Neural progenitor cell (in vitro differentiated cells): ENCODE data around the gene ASGR1. TPM values are rescaled to one million over a fixed set of nuclear protein-coding genes. Genes with fewer than 3 reads are reported as not detected.
"Not testable (repeated sequence)": the region's sequence is repeated elsewhere in the genome, so short reads cannot be mapped to it uniquely, and the experiment has no call there.

Source experiments
- DNase-seq: peaks from one replicate; pipeline ENCODE4 v3.0.0-alpha.2; 2016; ENCODE audit warnings: low spot score
- H2AFZ ChIP-seq: fragments of 200-600 bp; sonication (generic); replicated peaks from 2 replicates; pipeline ENCODE4 v1.6.1; 2016; ENCODE audit warnings: antibody characterized with exemption
- H3F3A ChIP-seq: fragments of 200-600 bp; sonication (generic); 2 replicates; pipeline ENCODE4 v1.6.1; 2016; ENCODE audit warnings: antibody characterized with exemption, low read depth
- H3K27ac ChIP-seq: fragments of 200-600 bp; sonication (generic); 2 replicates; pipeline ENCODE4 v1.5.1; 2016; ENCODE audit warnings: mild to moderate bottlenecking
- H3K27me3 ChIP-seq: fragments of 200-600 bp; sonication (generic); 2 replicates; pipeline ENCODE4 v1.6.1; 2016; ENCODE audit warnings: mild to moderate bottlenecking, moderate library complexity
- H3K36me3 ChIP-seq: fragments of 200-600 bp; sonication (generic); 2 replicates; pipeline ENCODE4 v1.5.1; 2016
- H3K4me1 ChIP-seq: fragments of 200-600 bp; sonication (generic); 2 replicates; pipeline ENCODE4 v1.6.1; 2016; ENCODE audit warnings: mixed run types
- H3K4me2 ChIP-seq: fragments of 200-600 bp; sonication (generic); 2 replicates; pipeline ENCODE4 v1.6.1; 2016
- H3K4me3 ChIP-seq: fragments of 200-600 bp; sonication (generic); 2 replicates; pipeline ENCODE4 v1.5.1; 2016
- H3K79me2 ChIP-seq: fragments of 200-600 bp; sonication (generic); 2 replicates; pipeline ENCODE4 v1.6.1; 2016; ENCODE audit warnings: low read depth
- H3K9ac ChIP-seq: fragments of 200-600 bp; sonication (generic); 2 replicates; pipeline ENCODE4 v1.6.1; 2016
- H3K9me3 ChIP-seq: fragments of 200-600 bp; sonication (generic); 2 replicates; pipeline ENCODE4 v1.5.1; 2016; ENCODE audit warnings: low read depth
- H4K20me1 ChIP-seq: fragments of 200-600 bp; sonication (generic); 2 replicates; pipeline ENCODE4 v1.6.1; 2016; ENCODE audit warnings: low read depth
- H3K27ac Mint-ChIP-seq: 3 replicates; pipeline ENCODE4 v1.8.0; 2021; ENCODE audit warnings: mixed read lengths
- H3K27me3 Mint-ChIP-seq: 2 replicates; pipeline ENCODE4 v1.8.0; 2022; ENCODE audit warnings: low read depth, mild to moderate bottlenecking, inconsistent platforms, moderate library complexity, mixed read lengths; ENCODE audit not compliant: insufficient read depth
- H3K36me3 Mint-ChIP-seq: 3 replicates; pipeline ENCODE4 v1.8.0; 2021; ENCODE audit warnings: mixed read lengths
- H3K4me1 Mint-ChIP-seq: 3 replicates; pipeline ENCODE4 v1.8.0; 2021; ENCODE audit warnings: mixed read lengths
- H3K4me3 Mint-ChIP-seq: 3 replicates; pipeline ENCODE4 v1.8.0; 2021; ENCODE audit warnings: mild to moderate bottlenecking, moderate library complexity, mixed read lengths
- H3K9me3 Mint-ChIP-seq: 3 replicates; pipeline ENCODE4 v1.8.0; 2020; ENCODE audit warnings: mixed read lengths
- CTCF ChIP-seq: fragments of 200-600 bp; sonication (generic); IDR thresholded peaks from 2 replicates; pipeline ENCODE4 v1.5.1; 2017; ENCODE audit warnings: antibody characterized with exemption, mild to moderate bottlenecking
- EZH2 ChIP-seq: fragments of 200-600 bp; sonication (generic); IDR thresholded peaks from 2 replicates; pipeline ENCODE4 v1.6.1; 2017; ENCODE audit warnings: antibody characterized with exemption, mild to moderate bottlenecking, moderate library complexity
- EZH2phosphoT487 ChIP-seq: fragments of 200-600 bp; sonication (generic); IDR thresholded peaks from 2 replicates; pipeline ENCODE4 v1.6.1; 2017; ENCODE audit warnings: antibody characterized with exemption
- total RNA-seq: library from RNA; depleted of rRNA; stranded (reverse); fragments of >200 nt; gene quantifications from 2 replicates; pipeline ENCODE4 v1.2.3, GENCODE V29; 2015; ENCODE audit warnings: low replicate concordance

ASGR1 gene
- total RNA-seq, 1 donor from 2014 or later: 3.1 TPM

- peaks cover 3% of the 10 kb centered on the region for H3K4me1 Mint-ChIP-seq
- Histone ChIP-seq H3K4me1 (no peaks in the 10 kb centered on the region), H3K36me3 (no peaks in the 10 kb centered on the region), H2AFZ (no peak overlapping the region), H3K4me2 (no peak overlapping the region), H4K20me1 (no peaks in the 10 kb centered on the region), H3K9ac (no peak overlapping the region), H3F3A (no peaks in the 10 kb centered on the region), H3K27me3 (no peaks in the 10 kb centered on the region), H3K4me3 (no peak overlapping the region), H3K79me2 (no peaks in the 10 kb centered on the region), H3K27ac (no peak overlapping the region), H3K9me3 (no peaks in the 10 kb centered on the region)
- H3K4me3 Mint-ChIP-seq: no peak overlapping the region
- peaks cover 8% of the 10 kb centered on the region for H3K27me3 Mint-ChIP-seq
- DNase-seq: no peak
- peaks cover 4% of the 10 kb centered on the region for H3K36me3 Mint-ChIP-seq
- H3K27ac Mint-ChIP-seq: no peak overlapping the region
- H3K9me3 Mint-ChIP-seq: peaks cover 15% of the 10 kb centered on the region
- TF ChIP-seq EZH2phosphoT487 (no peak), EZH2 (no peak), CTCF (no peak)
Observed at GRCh38 chr17:7167832-7168231, 11.3 kb downstream of the ASGR1 start.

- peaks cover 4% of the 10 kb centered on the region for H3K36me3 Mint-ChIP-seq
- Histone ChIP-seq H3K27ac (no peak overlapping the region), H3K4me2 (no peak overlapping the region), H4K20me1 (no peaks in the 10 kb centered on the region), H3K4me1 (no peaks in the 10 kb centered on the region), H3K79me2 (no peaks in the 10 kb centered on the region), H3K9me3 (no peaks in the 10 kb centered on the region), H3F3A (no peaks in the 10 kb centered on the region), H3K9ac (no peak overlapping the region), H3K36me3 (no peaks in the 10 kb centered on the region), H3K27me3 (no peaks in the 10 kb centered on the region), H3K4me3 (no peak overlapping the region), H2AFZ (no peak overlapping the region)
- H3K9me3 Mint-ChIP-seq: peaks cover 15% of the 10 kb centered on the region
- TF ChIP-seq CTCF (no peak), EZH2phosphoT487 (no peak), EZH2 (no peak)
- DNase-seq: no peak
- H3K4me1 Mint-ChIP-seq: peaks cover 3% of the 10 kb centered on the region
- no peak overlapping the region for H3K27ac Mint-ChIP-seq
- H3K27me3 Mint-ChIP-seq: peaks cover 8% of the 10 kb centered on the region
- no peak overlapping the region for H3K4me3 Mint-ChIP-seq
Observed at GRCh38 chr17:7166873-7167272, 12.3 kb downstream of the ASGR1 start.

- not testable (repeated sequence) for H3K36me3 ChIP-seq, H3K4me1 ChIP-seq, H3K4me1 Mint-ChIP-seq, H3K27me3 ChIP-seq, H3K4me3 Mint-ChIP-seq, H3K9ac ChIP-seq, H3K9me3 ChIP-seq, H3K27ac ChIP-seq, H3K27me3 Mint-ChIP-seq, H3K79me2 ChIP-seq, H3K36me3 Mint-ChIP-seq, H2AFZ ChIP-seq, H3K9me3 Mint-ChIP-seq, DNase-seq, H3F3A ChIP-seq, H4K20me1 ChIP-seq, H3K4me3 ChIP-seq, H3K4me2 ChIP-seq
- H3K27ac Mint-ChIP-seq: peak overlapping the region; percentile 5
Observed at GRCh38 chr17:7159571-7159970, 19.6 kb downstream of the ASGR1 start.

- H3K79me2 ChIP-seq, H3K4me1 Mint-ChIP-seq, H3K9ac ChIP-seq, H3K9me3 ChIP-seq, H3K4me3 Mint-ChIP-seq, H3K4me1 ChIP-seq, H3F3A ChIP-seq, H3K27ac Mint-ChIP-seq, H3K4me3 ChIP-seq, H3K27me3 Mint-ChIP-seq, H3K36me3 ChIP-seq, H3K9me3 Mint-ChIP-seq, H3K36me3 Mint-ChIP-seq, H3K27ac ChIP-seq, H3K4me2 ChIP-seq, H2AFZ ChIP-seq, H3K27me3 ChIP-seq, H4K20me1 ChIP-seq, DNase-seq: not testable (repeated sequence)
Observed at GRCh38 chr17:7158424-7158823, 20.7 kb downstream of the ASGR1 start.
